HG03558 (cell line): Measurements from ENCODE around the gene FASTK.

ENCODE experiments used
- ATAC-seq: cut with Tn5 transposase; IDR thresholded peaks from one replicate; pipeline ENCODE4 v1.9.1; 2021; ENCODE audit warnings: moderate number of reproducible peaks; ENCODE audit not compliant: unreplicated experiment; ENCODE audit errors: extremely low read depth

FASTK gene

GRCh38 chr7:151101621-151102396 lies 21.2 kb upstream of the FASTK start:
- ATAC-seq, result no peak

GRCh38 chr7:151100921-151101320 lies 20.3 kb upstream of the FASTK start:
- ATAC-seq, result no peak

- no peak for ATAC-seq
Observed at GRCh38 chr7:151099486-151100211, 19.0 kb upstream of the FASTK start.

GRCh38 chr7:151095828-151096475 lies 15.3 kb upstream of the FASTK start:
- no peak for ATAC-seq

GRCh38 chr7:151095123-151095797 lies 14.7 kb upstream of the FASTK start:
- ATAC-seq, result no peak

GRCh38 chr7:151094675-151095074 lies 14.1 kb upstream of the FASTK start:
- no peak for ATAC-seq

GRCh38 chr7:151093748-151094147 lies 13.1 kb upstream of the FASTK start:
- ATAC-seq, result no peak

GRCh38 chr7:151091988-151092387 lies 11.4 kb upstream of the FASTK start:
- ATAC-seq, result no peak

GRCh38 chr7:151091431-151091830 lies 10.8 kb upstream of the FASTK start:
- ATAC-seq, result no peak

GRCh38 chr7:151091003-151091402 lies 10.4 kb upstream of the FASTK start:
- ATAC-seq, result no peak

- no peak for ATAC-seq
Observed at GRCh38 chr7:151089893-151090730, 9.5 kb upstream of the FASTK start.

GRCh38 chr7:151088856-151089699 lies 8.5 kb upstream of the FASTK start:
- ATAC-seq, result no peak

- no peak for ATAC-seq
Observed at GRCh38 chr7:151088019-151088855, 7.6 kb upstream of the FASTK start.

GRCh38 chr7:151087245-151088018 lies 6.8 kb upstream of the FASTK start:
- no peak for ATAC-seq

- no peak for ATAC-seq
Observed at GRCh38 chr7:151086802-151087244, 6.2 kb upstream of the FASTK start.

GRCh38 chr7:151085691-151086620 lies 5.3 kb upstream of the FASTK start, which contains the start of gene AGAP3:
TSS of gene AGAP3 (plus strand) at chr7:151086475. CDS start at chr7:151086742, 267 bp downstream.
- no peak for ATAC-seq
